Measurements from ENCODE around the gene CCDC178.
"Not testable (repeated sequence)": the region's sequence is repeated elsewhere in the genome, so short reads cannot be mapped to it uniquely, and the experiment has no call there.

CCDC178 gene

DNA sequence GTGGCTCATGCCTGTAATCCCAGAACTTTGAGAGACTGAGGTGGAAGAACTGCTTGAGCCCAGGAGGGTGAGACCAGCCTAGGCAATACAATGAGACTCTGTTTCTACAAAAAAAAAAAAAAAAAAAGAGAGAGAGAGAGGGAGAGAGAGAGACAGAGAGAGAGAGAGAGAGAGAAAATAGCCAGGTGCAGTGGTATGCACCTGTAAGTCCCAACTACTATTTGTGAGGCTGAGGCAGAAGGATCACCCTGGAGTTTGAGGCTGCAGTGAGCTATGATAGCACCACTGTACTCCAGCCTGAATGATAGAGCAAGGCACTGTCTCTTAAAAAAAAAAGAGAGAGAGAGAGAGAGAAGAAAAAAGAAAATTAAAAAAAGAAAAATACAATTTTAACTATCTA is 245.7 kb downstream of the CCDC178 start:
- no peak for TF ChIP-seq CTCF (IDR thresholded peaks at IDR 0.05; ENCODE audit: low read depth, low read length)

GRCh38 chr18:33184958-33185357 is 255.6 kb downstream of the CCDC178 start:
- DNase-seq (ENCODE audit: extremely low read depth, low read depth): no peak
- no peak for TF ChIP-seq CTCF (IDR thresholded peaks at IDR 0.05; ENCODE audit: low read depth, low read length)

More for the DNA sequence above, 245.7 kb downstream of the CCDC178 start:
- DNase-seq (ENCODE audit: extremely low read depth, low read depth): no peak

DNA sequence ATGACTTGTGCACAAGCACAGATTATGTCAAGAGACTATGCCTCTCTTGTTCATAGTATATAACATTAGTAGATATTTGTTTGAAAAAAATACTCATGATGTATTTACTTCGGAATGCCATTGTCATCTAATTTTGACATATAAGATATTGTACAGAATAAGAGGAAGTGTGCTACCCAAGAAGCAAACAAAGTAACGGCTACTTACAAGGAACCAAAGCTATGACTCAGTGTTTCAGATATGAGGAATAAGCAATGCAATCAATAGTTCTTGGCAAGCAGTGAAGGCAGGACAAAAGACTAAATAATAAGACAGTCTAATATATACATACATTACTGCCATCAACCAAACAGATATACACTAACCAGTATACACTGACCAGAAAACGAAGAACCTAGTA is 256.3 kb downstream of the CCDC178 start:
- no peak for TF ChIP-seq CTCF (IDR thresholded peaks at IDR 0.05; ENCODE audit: low read depth, low read length)
- no peak for DNase-seq (ENCODE audit: extremely low read depth, low read depth)

DNA sequence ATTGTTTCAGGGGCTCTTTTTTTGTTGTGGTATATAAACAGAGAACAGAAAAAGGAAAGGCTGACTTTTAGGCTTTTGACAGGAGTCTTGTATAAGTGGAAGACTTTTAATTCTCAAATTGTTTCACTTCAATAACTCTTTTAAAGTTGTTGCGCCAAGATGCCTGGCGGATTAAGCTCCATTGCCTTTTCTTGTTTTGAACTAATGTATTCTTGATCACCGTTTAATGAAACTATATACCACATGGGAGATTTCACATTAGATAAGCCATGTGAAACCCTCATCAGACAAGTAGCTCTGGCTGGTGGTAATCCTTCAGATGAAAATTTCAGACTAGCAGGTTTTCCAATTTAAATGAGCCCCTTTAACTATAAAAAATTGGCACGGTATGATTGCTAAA is 257.4 kb downstream of the CCDC178 start:
- TF ChIP-seq CTCF (IDR thresholded peaks at IDR 0.05; ENCODE audit: low read depth, low read length): no peak
- DNase-seq (ENCODE audit: extremely low read depth, low read depth): no peak

DNA sequence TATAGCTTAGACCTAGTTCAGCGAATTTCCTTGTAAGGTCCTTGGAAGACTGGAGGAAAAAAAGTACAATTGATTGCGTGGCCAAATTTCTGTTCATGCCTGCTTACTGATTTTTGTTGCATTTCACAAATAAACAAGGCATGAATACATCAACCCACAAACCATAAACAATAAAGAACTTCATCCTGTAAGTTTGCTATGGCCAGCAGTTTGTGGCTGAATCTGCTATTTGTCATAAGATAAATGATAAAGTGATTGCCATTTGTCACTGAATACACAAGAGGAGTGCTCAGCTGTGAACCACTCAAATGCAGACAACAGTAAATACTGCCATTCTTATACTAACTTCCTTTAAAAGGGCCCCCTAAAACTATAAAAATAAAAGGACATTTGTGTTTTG is 259.5 kb downstream of the CCDC178 start:
- no peak for TF ChIP-seq CTCF (IDR thresholded peaks at IDR 0.05; ENCODE audit: low read depth, low read length)
- no peak for DNase-seq (ENCODE audit: extremely low read depth, low read depth)

GRCh38 chr18:33169218-33169617 is 271.3 kb downstream of the CCDC178 start:
- no peak for DNase-seq (ENCODE audit: extremely low read depth, low read depth)
- no peak for TF ChIP-seq CTCF (IDR thresholded peaks at IDR 0.05; ENCODE audit: low read depth, low read length)

GRCh38 chr18:33164121-33164520 is 276.4 kb downstream of the CCDC178 start:
- not testable (repeated sequence) for DNase-seq (ENCODE audit: extremely low read depth, low read depth)

- DNase-seq (ENCODE audit: extremely low read depth, low read depth): no peak
Measured at GRCh38 chr18:33161131-33161530, 279.4 kb downstream of the CCDC178 start.

More at GRCh38 chr18:33161131-33161530, 279.4 kb downstream of the CCDC178 start:
- no peak for TF ChIP-seq CTCF (IDR thresholded peaks at IDR 0.05; ENCODE audit: low read depth, low read length)
